ENCODE data around the gene SPPL3.
"Not testable (repeated sequence)": the region's sequence is repeated elsewhere in the genome, so short reads cannot be mapped to it uniquely, and the experiment has no call there.

The SPPL3 gene

GRCh38 chr12:120740871-120741270 is 163.3 kb downstream of the SPPL3 start:
- no peak for DNase-seq

GRCh38 chr12:120739821-120740613 is 164.1 kb downstream of the SPPL3 start:
- no peak for DNase-seq

GRCh38 chr12:120739031-120739762 is 165.0 kb downstream of the SPPL3 start:
- DNase-seq: no peak

GRCh38 chr12:120738252-120739030 is 165.7 kb downstream of the SPPL3 start:
- no peak for DNase-seq

- no peak for DNase-seq
These were observed 166.5 kb downstream of the SPPL3 start for GRCh38 chr12:120737557-120738251.

DNA sequence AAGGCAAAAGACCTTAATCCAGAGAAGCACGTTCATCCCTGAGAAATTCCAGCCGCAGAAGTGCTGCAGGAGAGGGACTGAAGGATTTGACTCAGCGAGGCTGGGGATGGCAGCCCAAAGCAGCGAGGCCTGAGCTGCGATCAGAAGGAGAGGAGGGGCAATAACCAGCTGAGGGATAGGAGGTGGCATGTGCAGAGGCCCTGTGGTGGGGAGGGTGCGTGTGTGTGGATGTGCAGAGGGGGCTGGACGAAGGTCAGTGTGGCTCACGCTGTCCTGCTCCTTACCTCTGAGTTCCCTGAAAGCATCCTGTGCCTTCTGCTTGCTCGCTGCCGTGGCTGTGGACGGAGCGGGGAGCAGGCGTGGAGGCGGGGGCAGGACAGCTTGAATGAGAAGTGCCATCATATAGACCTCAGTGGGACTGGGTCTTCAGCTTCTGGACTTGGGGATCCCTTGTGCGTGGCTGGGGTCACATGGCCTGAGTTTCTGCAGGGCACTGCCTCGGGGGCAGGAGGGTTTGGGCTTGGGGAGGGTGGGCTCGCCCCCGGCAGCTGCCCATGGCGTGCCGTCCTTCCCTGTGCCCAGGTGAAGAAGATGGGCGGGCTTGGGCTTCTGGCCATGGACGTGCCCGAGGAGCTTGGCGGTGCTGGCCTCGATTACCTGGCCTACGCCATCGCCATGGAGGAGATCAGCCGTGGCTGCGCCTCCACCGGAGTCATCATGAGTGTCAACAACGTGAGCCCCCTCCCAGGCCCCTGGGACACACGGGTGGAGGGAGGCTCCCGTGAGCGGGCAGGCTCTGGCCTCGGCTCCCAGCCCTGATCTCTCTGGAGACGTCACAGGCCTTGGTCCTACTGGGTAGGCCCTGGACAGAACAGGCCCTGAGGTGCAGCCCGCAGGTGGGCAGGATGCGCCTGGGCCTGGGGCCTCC is 167.5 kb downstream of the SPPL3 start:
- DNase-seq: no peak

GRCh38 chr12:120735181-120735580 is 169.0 kb downstream of the SPPL3 start:
- no peak for DNase-seq

- DNase-seq: no peak
These were observed 169.9 kb downstream of the SPPL3 start for GRCh38 chr12:120734210-120734609.

DNA sequence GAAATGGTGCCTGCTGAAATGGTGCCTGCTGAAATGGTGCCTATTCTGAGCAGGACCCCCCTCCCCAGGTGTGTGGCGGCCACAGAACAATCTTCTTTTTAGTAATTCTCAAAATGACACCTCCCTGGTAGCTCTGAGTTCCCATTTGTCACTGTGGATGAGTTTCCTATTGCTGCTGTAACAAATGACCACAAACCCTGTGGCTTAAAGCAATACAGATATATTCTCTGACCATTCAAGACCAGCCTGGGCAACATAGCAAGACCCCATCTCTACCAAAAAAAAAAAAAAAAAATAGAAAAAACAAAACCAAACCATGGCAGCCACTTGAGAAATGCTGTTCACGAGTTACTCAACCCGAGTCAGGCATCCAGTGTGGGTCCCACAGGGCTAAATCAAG is 170.6 kb downstream of the SPPL3 start:
- DNase-seq: no peak

GRCh38 chr12:120732198-120732597 is 172.0 kb downstream of the SPPL3 start:
- DNase-seq: not testable (repeated sequence)

- no peak for DNase-seq
These were observed 177.2 kb downstream of the SPPL3 start for GRCh38 chr12:120726961-120727360.

- no peak for DNase-seq
These were observed 177.7 kb downstream of the SPPL3 start for GRCh38 chr12:120726510-120726793.

GRCh38 chr12:120725659-120726509 is 178.3 kb downstream of the SPPL3 start, which contains the start of gene ACADS:
TSS of gene ACADS (plus strand) at chr12:120725826. CDS start at chr12:120725886, 60 bp downstream.
- peak; percentile 32 to 92 for DNase-seq

GRCh38 chr12:120725151-120725658 is 179.0 kb downstream of the SPPL3 start:
- DNase-seq: no peak

GRCh38 chr12:120724720-120725119 is 179.4 kb downstream of the SPPL3 start:
- DNase-seq: no peak

- no peak for DNase-seq
These were observed 181.4 kb downstream of the SPPL3 start for GRCh38 chr12:120722784-120723183.

DNA sequence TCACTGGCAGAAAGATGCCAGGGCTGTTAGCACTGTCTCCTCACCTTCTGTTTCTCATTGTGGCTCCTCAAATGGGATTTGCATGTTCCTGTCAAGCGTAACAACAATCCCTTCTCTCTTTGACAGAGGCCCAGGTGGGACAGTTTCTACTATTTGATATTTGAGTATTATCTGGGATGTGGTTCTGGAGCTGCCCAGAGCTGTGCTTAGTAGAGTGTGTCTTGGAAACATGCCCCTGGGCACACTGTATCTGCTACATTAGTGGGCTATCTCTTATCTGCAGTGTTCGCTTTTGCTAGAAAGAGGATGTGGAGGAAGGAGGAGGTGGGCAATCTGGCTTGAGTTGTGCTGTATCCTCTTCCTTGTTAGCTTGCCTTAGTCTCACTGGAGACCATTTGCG is 182.3 kb downstream of the SPPL3 start:
- no peak for DNase-seq

DNA sequence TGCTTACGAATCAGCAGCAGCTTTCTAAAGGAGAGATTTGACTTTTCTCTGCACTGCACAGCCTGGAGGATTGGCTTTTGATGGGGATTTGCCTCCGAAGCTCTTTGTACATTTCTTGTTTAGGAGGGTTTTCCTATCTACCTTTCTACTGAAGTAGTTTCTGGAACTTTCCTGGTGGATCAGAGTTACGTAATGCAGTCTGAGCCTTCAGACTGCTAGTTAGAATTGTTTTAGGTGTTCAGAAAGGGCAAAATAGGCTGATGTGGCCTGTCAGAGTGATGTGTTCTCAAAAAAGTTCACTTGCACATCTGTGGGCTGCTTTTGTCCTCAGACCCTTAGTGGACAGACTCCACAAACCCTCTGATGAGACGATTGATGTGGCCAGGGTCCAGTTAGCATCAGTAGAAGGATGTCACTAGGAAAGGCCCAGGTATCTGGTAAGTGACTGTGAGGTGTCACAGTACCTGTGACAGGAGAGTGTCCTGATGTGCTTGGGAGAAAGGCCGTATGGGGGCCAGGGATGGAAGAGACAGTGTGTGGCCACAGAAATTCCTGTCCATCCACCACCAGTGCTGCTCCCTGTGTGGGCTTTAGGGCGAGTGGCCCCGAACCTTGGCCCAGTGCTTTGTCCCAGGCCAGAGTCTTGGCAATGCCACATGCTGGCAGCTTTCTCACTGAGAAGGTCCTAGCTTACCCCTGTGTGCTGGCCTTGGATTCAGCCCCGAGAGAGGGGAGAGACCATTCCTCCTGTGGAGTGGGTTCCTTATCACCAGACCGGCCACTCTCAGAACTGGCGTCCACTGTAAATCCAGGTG is 183.0 kb downstream of the SPPL3 start:
- no peak for DNase-seq

DNA sequence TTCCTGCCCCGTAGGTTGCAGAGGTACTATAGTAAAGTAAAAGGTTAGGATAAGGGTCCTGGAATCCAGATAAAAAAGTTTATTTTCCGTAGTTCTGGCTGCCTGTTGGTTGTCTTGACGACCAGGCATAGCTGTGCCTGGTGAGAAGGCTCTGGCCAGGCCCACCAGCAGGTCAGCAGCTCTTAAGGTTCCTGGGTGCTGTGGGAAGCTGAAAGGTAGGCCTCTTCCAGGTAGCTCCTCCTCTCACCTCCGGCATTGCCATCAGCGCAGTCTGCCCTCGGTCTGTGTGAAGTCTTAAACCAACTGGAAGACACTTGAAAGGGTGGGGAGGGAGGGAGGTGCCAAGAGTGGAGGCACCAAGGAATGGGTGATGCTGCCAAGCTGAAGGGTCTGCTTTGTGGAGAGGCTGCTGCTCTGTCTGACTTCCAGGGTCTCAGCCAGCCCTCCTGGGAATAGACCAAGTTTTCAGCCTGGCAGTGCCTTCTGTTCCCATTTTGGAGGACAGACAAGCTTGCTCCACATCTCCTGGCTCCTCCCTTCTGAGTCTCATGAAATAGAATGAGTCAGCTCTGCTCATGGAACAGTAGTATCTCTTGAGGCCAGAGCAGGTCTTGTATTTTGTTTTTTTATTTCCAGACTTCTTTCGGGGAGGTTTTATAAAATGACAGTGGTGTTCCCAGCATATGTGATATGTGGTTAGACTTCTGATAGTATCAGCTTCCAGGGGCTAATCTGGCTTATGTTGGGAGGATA is 183.7 kb downstream of the SPPL3 start:
- DNase-seq: no peak

Data from NCI-H446 (cell line).